ENCODE results near the gene AK8.

DNA sequence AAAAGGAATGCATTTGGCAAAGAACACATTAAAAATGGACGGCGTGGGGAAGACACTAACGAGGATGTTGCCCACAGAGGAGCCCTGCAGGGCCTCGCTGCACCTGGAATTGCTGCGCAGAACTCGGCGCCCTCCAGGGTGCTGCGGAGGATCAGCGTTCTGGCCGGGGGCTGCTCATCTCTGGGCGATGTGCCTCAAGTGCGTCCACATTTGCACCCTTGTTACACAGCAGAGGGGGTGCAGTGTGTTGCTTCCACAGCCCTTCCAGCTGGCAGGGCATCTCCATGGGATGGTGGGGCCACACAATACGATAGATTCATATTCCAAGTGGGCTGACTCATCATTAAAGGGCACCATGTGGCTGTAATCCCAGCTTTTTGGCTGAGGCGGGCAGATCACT is 63.1 kb downstream of the AK8 start:
- TF ChIP-seq, protein P1, sequence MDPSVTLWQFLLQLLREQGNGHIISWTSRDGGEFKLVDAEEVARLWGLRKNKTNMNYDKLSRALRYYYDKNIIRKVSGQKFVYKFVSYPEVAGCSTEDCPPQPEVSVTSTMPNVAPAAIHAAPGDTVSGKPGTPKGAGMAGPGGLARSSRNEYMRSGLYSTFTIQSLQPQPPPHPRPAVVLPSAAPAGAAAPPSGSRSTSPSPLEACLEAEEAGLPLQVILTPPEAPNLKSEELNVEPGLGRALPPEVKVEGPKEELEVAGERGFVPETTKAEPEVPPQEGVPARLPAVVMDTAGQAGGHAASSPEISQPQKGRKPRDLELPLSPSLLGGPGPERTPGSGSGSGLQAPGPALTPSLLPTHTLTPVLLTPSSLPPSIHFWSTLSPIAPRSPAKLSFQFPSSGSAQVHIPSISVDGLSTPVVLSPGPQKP (IDR thresholded peaks at IDR 0.05; ENCODE audit: borderline replicate concordance, low read depth, low read length) = no peak
- TF ChIP-seq, protein P2, sequence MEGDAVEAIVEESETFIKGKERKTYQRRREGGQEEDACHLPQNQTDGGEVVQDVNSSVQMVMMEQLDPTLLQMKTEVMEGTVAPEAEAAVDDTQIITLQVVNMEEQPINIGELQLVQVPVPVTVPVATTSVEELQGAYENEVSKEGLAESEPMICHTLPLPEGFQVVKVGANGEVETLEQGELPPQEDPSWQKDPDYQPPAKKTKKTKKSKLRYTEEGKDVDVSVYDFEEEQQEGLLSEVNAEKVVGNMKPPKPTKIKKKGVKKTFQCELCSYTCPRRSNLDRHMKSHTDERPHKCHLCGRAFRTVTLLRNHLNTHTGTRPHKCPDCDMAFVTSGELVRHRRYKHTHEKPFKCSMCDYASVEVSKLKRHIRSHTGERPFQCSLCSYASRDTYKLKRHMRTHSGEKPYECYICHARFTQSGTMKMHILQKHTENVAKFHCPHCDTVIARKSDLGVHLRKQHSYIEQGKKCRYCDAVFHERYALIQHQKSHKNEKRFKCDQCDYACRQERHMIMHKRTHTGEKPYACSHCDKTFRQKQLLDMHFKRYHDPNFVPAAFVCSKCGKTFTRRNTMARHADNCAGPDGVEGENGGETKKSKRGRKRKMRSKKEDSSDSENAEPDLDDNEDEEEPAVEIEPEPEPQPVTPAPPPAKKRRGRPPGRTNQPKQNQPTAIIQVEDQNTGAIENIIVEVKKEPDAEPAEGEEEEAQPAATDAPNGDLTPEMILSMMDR (conservative IDR thresholded peaks at IDR 0.05; ENCODE audit: low read depth, low read length) = no peak
- TF ChIP-seq NFE2L2 (IDR thresholded peaks at IDR 0.05; ENCODE audit: low read depth, low read length) (no peak), SMC3 (IDR thresholded peaks at IDR 0.05; ENCODE audit: low read depth, low read length) (no peak), BHLHE40 (IDR thresholded peaks at IDR 0.05; ENCODE audit: low read depth, low read length) (no peak)

Measured in IMR-90 (cell line).